Stimulated activated CD8-positive, alpha-beta memory T cell treated with anti-CD3 and anti-CD28 coated beads, Interleukin-4, amount 100 ng/mL, for 4 hours (primary cell): ENCODE data around the gene DUS3L.
"Not testable (repeated sequence)": the region's sequence is repeated elsewhere in the genome, so short reads cannot be mapped to it uniquely, and the experiment has no call there.

Experiments used
- DNase-seq, 2 donors: peaks; one replicate each; pipeline ENCODE4 v3.0.0-alpha.2; 2020; ENCODE audit warnings: low read depth in 2 of 2, low spot score in 1 of 2

The DUS3L gene

GRCh38 chr19:5778402-5778801, 12.6 kb downstream of the DUS3L start:
- no peak for DNase-seq

- DNase-seq = no peak
Observed at GRCh38 chr19:5775668-5776309, 15.2 kb downstream of the DUS3L start.

- DNase-seq = no peak
Observed at GRCh38 chr19:5774921-5775320, 16.0 kb downstream of the DUS3L start.

GRCh38 chr19:5773276-5773675, 17.7 kb downstream of the DUS3L start:
- DNase-seq = no peak

- no peak for DNase-seq
Observed at GRCh38 chr19:5772416-5772815, 18.5 kb downstream of the DUS3L start.

- no peak for DNase-seq
Observed at GRCh38 chr19:5767949-5768348, 23.0 kb downstream of the DUS3L start.

GRCh38 chr19:5765220-5765619, 25.7 kb downstream of the DUS3L start:
- DNase-seq = no peak

- no peak for DNase-seq
Observed at GRCh38 chr19:5762608-5763217, 28.2 kb downstream of the DUS3L start.

GRCh38 chr19:5753743-5754142, 37.2 kb downstream of the DUS3L start:
- DNase-seq = no peak

- no peak for DNase-seq
Observed at GRCh38 chr19:5751709-5752108, 39.3 kb downstream of the DUS3L start.

- DNase-seq = no peak
Observed at GRCh38 chr19:5749505-5749904, 41.5 kb downstream of the DUS3L start.

GRCh38 chr19:5748920-5749319, 42.0 kb downstream of the DUS3L start:
- DNase-seq = not testable (repeated sequence)

- DNase-seq = not testable (repeated sequence)
Observed at GRCh38 chr19:5744999-5745398, 46.0 kb downstream of the DUS3L start.

GRCh38 chr19:5743630-5744029, 47.3 kb downstream of the DUS3L start:
- no peak for DNase-seq

- DNase-seq = no peak
Observed at GRCh38 chr19:5742051-5742450, 48.9 kb downstream of the DUS3L start.

GRCh38 chr19:5738423-5738822, 52.5 kb downstream of the DUS3L start:
- no peak for DNase-seq
